ENCODE results near the gene CUX1. TPM values are rescaled to one million over a fixed set of nuclear protein-coding genes. Genes with fewer than 3 reads are reported as not detected.

CUX1 gene
- total and polyA plus RNA-seq, 9 donors, result 42.2 to 151 (median 126) TPM

- DNase-seq, result peak in 1 of 5 donors; percentile 30
- Histone ChIP-seq H3K36me3 (no peaks in the 10 kb centered on the region), H3K27me3 (no peaks in the 10 kb centered on the region), H3K27ac (no peak overlapping the region), H3K4me3 (no peak overlapping the region), H3K4me1 (ENCODE audit: insufficient read depth) (no peaks in the 10 kb centered on the region), H3K9me3 (no peaks in the 10 kb centered on the region)
- TF ChIP-seq CTCF (IDR thresholded peaks at IDR 0.05) (no peak), EP300 (IDR thresholded peaks at IDR 0.05) (no peak), POLR2A (IDR thresholded peaks at IDR 0.05) (no peak)
- 63 to 67% (median 64%) methylated on average over 9 of the region's 9 CpGs for WGBS, 3 donors
- intact Hi-C loops (cut with DNase I), result no loop called here
Measured at GRCh38 chr7:102063690-102064180, 246.3 kb downstream of the CUX1 start.

- no peaks in the 10 kb centered on the region for H3K4me1 ChIP-seq (ENCODE audit: insufficient read depth)
- H3K4me3 ChIP-seq, result no peak overlapping the region
- DNase-seq, result no peak
- intact Hi-C loops (cut with DNase I), result no loop called here
- H3K27ac ChIP-seq, result no peak overlapping the region
- 57 to 61% (median 59%) methylated on average over 12 of the region's 12 CpGs for WGBS, 3 donors
- no peaks in the 10 kb centered on the region for H3K9me3 ChIP-seq
- TF ChIP-seq EP300 (IDR thresholded peaks at IDR 0.05), result no peak
- TF ChIP-seq CTCF (IDR thresholded peaks at IDR 0.05), result no peak
- no peak for TF ChIP-seq POLR2A (IDR thresholded peaks at IDR 0.05)
- no peaks in the 10 kb centered on the region for H3K27me3 ChIP-seq
- no peaks in the 10 kb centered on the region for H3K36me3 ChIP-seq
Measured at GRCh38 chr7:102064361-102065025, 247.1 kb downstream of the CUX1 start.

GRCh38 chr7:102065226-102065625, 247.8 kb downstream of the CUX1 start:
- no peak for DNase-seq
- WGBS, 3 donors, result 86 to 91% (median 86%) methylated on average over 6 of the region's 6 CpGs
- Histone ChIP-seq H3K27me3 (no peaks in the 10 kb centered on the region), H3K4me1 (ENCODE audit: insufficient read depth) (no peaks in the 10 kb centered on the region), H3K9me3 (no peaks in the 10 kb centered on the region), H3K36me3 (no peaks in the 10 kb centered on the region), H3K27ac (no peak overlapping the region), H3K4me3 (no peak overlapping the region)
- no peak for TF ChIP-seq EP300 (IDR thresholded peaks at IDR 0.05)
- intact Hi-C loops (cut with DNase I), result no loop called here

GRCh38 chr7:102066476-102066875, 249.1 kb downstream of the CUX1 start:
- no peak overlapping the region for H3K4me3 ChIP-seq
- TF ChIP-seq EP300 (IDR thresholded peaks at IDR 0.05), result no peak
- TF ChIP-seq CTCF (IDR thresholded peaks at IDR 0.05), result no peak
- TF ChIP-seq POLR2A (IDR thresholded peaks at IDR 0.05), result no peak
- H3K27ac ChIP-seq, result no peak overlapping the region
- H3K36me3 ChIP-seq, result no peaks in the 10 kb centered on the region
- no peaks in the 10 kb centered on the region for H3K9me3 ChIP-seq
- no peak for DNase-seq
- H3K4me1 ChIP-seq (ENCODE audit: insufficient read depth), result no peaks in the 10 kb centered on the region
- no peaks in the 10 kb centered on the region for H3K27me3 ChIP-seq
- intact Hi-C loops (cut with DNase I), result no loop called here
- WGBS, 3 donors, result 93 to 95% (median 94%) methylated on average over 9 of the region's 9 CpGs

- Histone ChIP-seq H3K27ac (no peak overlapping the region), H3K27me3 (no peaks in the 10 kb centered on the region), H3K36me3 (no peaks in the 10 kb centered on the region), H3K9me3 (no peaks in the 10 kb centered on the region), H3K4me1 (ENCODE audit: insufficient read depth) (no peaks in the 10 kb centered on the region), H3K4me3 (no peak overlapping the region)
- DNase-seq, result no peak
- TF ChIP-seq EP300 (IDR thresholded peaks at IDR 0.05) (no peak), POLR2A (IDR thresholded peaks at IDR 0.05) (no peak), CTCF (IDR thresholded peaks at IDR 0.05) (no peak)
- WGBS, 3 donors, result 88 to 93% (median 91%) methylated on average over 14 of the region's 14 CpGs
- intact Hi-C loops (cut with DNase I), result no loop called here
Measured at GRCh38 chr7:102068846-102069245, 251.4 kb downstream of the CUX1 start.

All from ovary (tissue), 9 donors.